A549 (cell line): Measurements from ENCODE around the gene TMPRSS7. TPM values are rescaled to one million over a fixed set of nuclear protein-coding genes. Genes with fewer than 3 reads are reported as not detected.

ENCODE experiments used
- ATAC-seq, 2 experiments: fragments of 200-7000 bp in 1 of 2; fragments of >200 bp in 1 of 2; cut with Nextera tagmentation in 1 of 2; cut with Tn5 transposase in 1 of 2; 3 replicates each; pipeline versions ENCODE4 v1.8.0 to v1.9.1; 2018 to 2020; ENCODE audit warnings: mild to moderate bottlenecking in 1 of 2, moderate library complexity in 1 of 2
- CTCF ChIA-PET: fragments of 300-600 bp; sonication (Branson Sonifier 250); formaldehyde crosslinking; extraction: SDS; loops from one replicate; lab custom pipeline; 2021; ENCODE audit warnings: antibody characterized with exemption, inconsistent platforms; lab: Yijun Ruan, JAX
- POLR2A ChIA-PET: fragments of 350-600 bp; formaldehyde crosslinking; extraction: SDS; loops from one replicate; lab custom pipeline; 2021; ENCODE audit warnings: antibody characterized with exemption, inconsistent platforms; lab: Yijun Ruan, JAX
- DNase-seq, 2 experiments: peaks; one replicate each; pipeline versions ENCODE4 v3.0.0 to v3.0.0-alpha.2; 2011 to 2016; ENCODE audit warnings: low read depth in 1 of 2, low spot score in 1 of 2
- FAIRE-seq: peaks from 2 replicates; lab custom pipeline; 2011; peaks lifted over from hg19 to GRCh38; lab: Jason Lieb, UNC
- H3K27ac ChIP-seq, 2 experiments: fragments of >200 bp; sonication (Bioruptor Twin); formaldehyde crosslinking; 3 replicates each; pipeline ENCODE4 v1.5.1; 2016 to 2017
- H3K4me1 ChIP-seq: fragments of >200 bp; sonication (Bioruptor Twin); formaldehyde crosslinking; 3 replicates; pipeline ENCODE4 v1.6.1; 2016
- H3K4me2 ChIP-seq: fragments of >200 bp; sonication (Bioruptor Twin); formaldehyde crosslinking; 3 replicates; pipeline ENCODE4 v1.6.1; 2016
- H3K4me3 ChIP-seq: fragments of >200 bp; sonication (Bioruptor Twin); formaldehyde crosslinking; 3 replicates; pipeline ENCODE4 v1.5.1; 2016
- H3K9me3 ChIP-seq: fragments of >200 bp; sonication (Bioruptor Twin); formaldehyde crosslinking; 3 replicates; pipeline ENCODE4 v1.6.1; 2016
- CBX2 ChIP-seq: fragments of 200-600 bp; sonication (generic); IDR thresholded peaks from 2 replicates; pipeline ENCODE4 v1.6.1; 2016; ENCODE audit warnings: low read depth, mild to moderate bottlenecking, borderline replicate concordance
- CBX8 ChIP-seq: fragments of 200-600 bp; sonication (generic); IDR thresholded peaks from 2 replicates; pipeline ENCODE4 v1.6.1; 2016
- CTCF ChIP-seq: fragments of >200 bp; sonication (Bioruptor Twin); formaldehyde crosslinking; IDR thresholded peaks from 3 replicates; pipeline ENCODE4 v1.5.1; 2016
- ELK1 ChIP-seq: fragments of 150-350 bp; IDR thresholded peaks from 2 replicates; pipeline ENCODE4 v1.6.1; 2014; ENCODE audit warnings: low read depth, mild to moderate bottlenecking, low read length
- HDAC2 ChIP-seq: fragments of 200-600 bp; sonication (generic); IDR thresholded peaks from 2 replicates; pipeline ENCODE4 v1.6.1; 2016
- HOXB13 ChIP-seq: fragments of 250-450 bp; sonication (Bioruptor Pico); IDR thresholded peaks from 2 replicates; pipeline ENCODE4 v1.5.0; 2020; ENCODE audit warnings: low read depth, mild to moderate bottlenecking, moderate library complexity
- JUNB ChIP-seq: fragments of >200 bp; sonication (Bioruptor Twin); formaldehyde crosslinking; IDR thresholded peaks from 2 replicates; pipeline ENCODE4 v1.6.1; 2016
- KDM1A ChIP-seq: fragments of 200-600 bp; sonication (generic); IDR thresholded peaks from 2 replicates; pipeline ENCODE4 v1.6.1; 2016; ENCODE audit warnings: low read depth, mild to moderate bottlenecking
- KDM5A ChIP-seq: fragments of 200-600 bp; sonication (generic); IDR thresholded peaks from 2 replicates; pipeline ENCODE4 v1.6.1; 2016; ENCODE audit warnings: antibody characterized with exemption, mild to moderate bottlenecking
- MAFK ChIP-seq: fragments of 450-650 bp; IDR thresholded peaks from 2 replicates; pipeline ENCODE4 v1.6.1; 2014; ENCODE audit not compliant: partially characterized antibody
- NFE2L2 ChIP-seq: fragments of 150-350 bp; conservative IDR thresholded peaks from 2 replicates; pipeline ENCODE4 v1.6.1; 2014; ENCODE audit warnings: low read length
- PBX3 ChIP-seq: IDR thresholded peaks from 2 replicates; pipeline ENCODE4 v1.6.1; 2012
- PHF8 ChIP-seq: fragments of 200-600 bp; sonication (generic); IDR thresholded peaks from 2 replicates; pipeline ENCODE4 v1.6.1; 2016; ENCODE audit warnings: low read depth, mild to moderate bottlenecking, antibody characterized with exemption, moderate library complexity, borderline replicate concordance
- RCOR1 ChIP-seq: fragments of 150-350 bp; IDR thresholded peaks from 2 replicates; pipeline ENCODE4 v1.6.1; 2014; ENCODE audit warnings: antibody characterized with exemption, low read length, low read depth
- REST ChIP-seq: fragments of 200-600 bp; sonication (generic); IDR thresholded peaks from 2 replicates; pipeline ENCODE4 v1.6.1; 2016; ENCODE audit warnings: antibody characterized with exemption, mild to moderate bottlenecking, moderate library complexity
- RFX5 ChIP-seq: fragments of 450-650 bp; IDR thresholded peaks from 2 replicates; pipeline ENCODE4 v1.7.1; 2014; ENCODE audit warnings: antibody characterized with exemption, mild to moderate bottlenecking, moderate library complexity
- USF2 ChIP-seq: fragments of 450-650 bp; IDR thresholded peaks from 2 replicates; pipeline ENCODE4 v1.6.1; 2014; ENCODE audit warnings: antibody characterized with exemption
- ZSCAN20 ChIP-seq: fragments of 250-450 bp; sonication (Bioruptor Pico); IDR thresholded peaks from 2 replicates; pipeline ENCODE4 v1.8.0; 2022; ENCODE audit warnings: mild to moderate bottlenecking, moderate library complexity
- WGBS: methylation state at CpG from one replicate; pipeline ENCODE4 v1.1.6; 2017; ENCODE audit errors: missing lambda C conversion rate; 5-methylcytosine and 5-hydroxymethylcytosine counted together
- polyA plus RNA-seq, 4 experiments: library from polyadenylated mRNA; depleted of rRNA in 3 of 4; stranded (reverse); fragments of >200 nt; fragmentation: RNase III in 1 of 4; extraction: RNeasy Plus Mini Kit Qiagen cat#74134 plus additional on column Dnase treatment in 1 of 4; gene quantifications; 2 replicates in 3 of 4; 3 replicates in 1 of 4; pipeline ENCODE4 v1.2.3, GENCODE V29; 2011 to 2017

Gene TMPRSS7
- polyA plus RNA-seq, 2 of the 4 experiments (the other 2 are of a cell fraction): 0.04 to 0.09 TPM

- H3K4me1 ChIP-seq: no peaks in the 10 kb centered on the region; the same call in 2 of the 3 replicates
- H3K9me3 ChIP-seq: no peaks in the 10 kb centered on the region
- TF ChIP-seq HOXB13 (CRISPR knock-in tag): no peak
- TF ChIP-seq RFX5: no peak
- TF ChIP-seq CTCF: no peak
- no peak for TF ChIP-seq HDAC2
- TF ChIP-seq JUNB: no peak
- TF ChIP-seq PHF8: no peak
- TF ChIP-seq USF2: no peak
- no peak for TF ChIP-seq ELK1
- no peak for TF ChIP-seq PBX3
- no peak for TF ChIP-seq MAFK
- no peak for TF ChIP-seq CBX8
- FAIRE-seq: no peak
- ChIA-PET POLR2A (no interaction called here), CTCF (interaction anchor here (0.7 to 6.6 kb wide), 3 partner anchors 10 to 35 kb away, joined by 6 to 81 read pairs (median 53); no protein-coding TSS in a partner anchor)
- no peak overlapping the region for H3K4me2 ChIP-seq
- ATAC-seq: no peak
- DNase-seq: no peak
- H3K27ac ChIP-seq: no peak overlapping the region
- 43% methylated on average over 4 of the region's 4 CpGs for WGBS
- no peak overlapping the region for H3K4me3 ChIP-seq
Observed at GRCh38 chr3:112005091-112005672, 29.4 kb upstream of the TMPRSS7 start.

- FAIRE-seq (no peak), DNase-seq (no peak), ATAC-seq (no peak)
- CTCF ChIA-PET: interaction anchor here (1.5 to 2.6 kb wide), 5 partner anchors 9 to 430 kb away, joined by 3 to 13 read pairs (median 8); no protein-coding TSS in a partner anchor
- no peaks in the 10 kb centered on the region for H3K9me3 ChIP-seq
- 0 out of 3 replicates have a peak, but pooled peaks cover 5% of the 10 kb centered on the region for H3K4me1 ChIP-seq
- no peak overlapping the region for H3K4me2 ChIP-seq
- POLR2A ChIA-PET: no interaction called here
- TF ChIP-seq HDAC2 (no peak), RCOR1 (no peak), KDM1A (no peak), ZSCAN20 (CRISPR knock-in tag) (no peak), NFE2L2 (no peak)
- H3K27ac ChIP-seq: no peak overlapping the region
- 95% methylated on average over 1 of the region's 1 CpG for WGBS
- H3K4me3 ChIP-seq: no peak overlapping the region
Observed at GRCh38 chr3:112007633-112008032, 26.9 kb upstream of the TMPRSS7 start.

- ChIA-PET CTCF (interaction anchor here (9.6 to 12.2 kb wide), 2 partner anchors 16 to 33 kb away, joined by 113 to 189 read pairs; partner anchors contain the start of gene TAGLN3), POLR2A (no interaction called here)
- Histone ChIP-seq H3K9me3 (no peaks in the 10 kb centered on the region), H3K4me1 (0 out of 3 replicates have a peak, but pooled peaks cover 5% of the 10 kb centered on the region), H3K4me2 (no peak overlapping the region), H3K27ac (no peak overlapping the region), H3K4me3 (no peak overlapping the region)
- TF ChIP-seq ZSCAN20 (CRISPR knock-in tag) (no peak), KDM5A (no peak), REST (no peak), RCOR1 (no peak), CBX2 (no peak)
- no peak for FAIRE-seq
- ATAC-seq: no peak
- WGBS: 90% methylated on average over 2 of the region's 2 CpGs
- DNase-seq: no peak
Observed at GRCh38 chr3:112009670-112010069, 24.9 kb upstream of the TMPRSS7 start.
